ENCODE measurements around the gene HERPUD1. TPM values are rescaled to one million over a fixed set of nuclear protein-coding genes. Genes with fewer than 3 reads are reported as not detected.

Gene HERPUD1
- total RNA-seq, 1 experiment from 2014 or later = 35.3 TPM

- H3K4me3 ChIP-seq = no peak overlapping the region
- TF ChIP-seq CTCF (conservative IDR thresholded peaks at IDR 0.05) = no peak
- TF ChIP-seq EZH2 (IDR thresholded peaks at IDR 0.05; ENCODE audit: low read depth) = no peak
- H3K4me1 ChIP-seq (replicated peaks; ENCODE audit: insufficient read depth) = peaks cover 25% of the 10 kb centered on the region
- DNase-seq = no peak
- ChIA-PET CTCF (no interaction called here), POLR2A (ENCODE audit: unreplicated experiment) (no interaction called here)
- peaks cover 58% of the 10 kb centered on the region for H4K20me1 ChIP-seq (ENCODE audit: insufficient read depth)
- no peaks in the 10 kb centered on the region for H3K9me2 ChIP-seq (ENCODE audit: insufficient read depth)
- BruUV-seq (replicated peaks) = no TSS peak
- H3F3A ChIP-seq (ENCODE audit: insufficient read depth, low read depth) = peaks cover 37% of the 10 kb centered on the region
- intact Hi-C loops (cut with micrococcal nuclease; ENCODE audit: unreplicated experiment) = no loop called here
- peak overlapping the region; percentile 85 for H3K4me2 ChIP-seq
- peaks cover 49% of the 10 kb centered on the region for H3K79me2 ChIP-seq (ENCODE audit: low read depth)
- no peaks in the 10 kb centered on the region for H3K9me3 ChIP-seq (ENCODE audit: insufficient read depth, low read depth)
- H2AFZ ChIP-seq = no peak overlapping the region
- no peak overlapping the region for H3K27ac ChIP-seq
- no peaks in the 10 kb centered on the region for H3K27me3 ChIP-seq (ENCODE audit: insufficient read depth, low read depth)
- H3K36me3 ChIP-seq (ENCODE audit: low read depth) = peaks cover 64% of the 10 kb centered on the region
These were observed 3.3 kb downstream of the HERPUD1 start for GRCh38 chr16:56935201-56935600.

DNA sequence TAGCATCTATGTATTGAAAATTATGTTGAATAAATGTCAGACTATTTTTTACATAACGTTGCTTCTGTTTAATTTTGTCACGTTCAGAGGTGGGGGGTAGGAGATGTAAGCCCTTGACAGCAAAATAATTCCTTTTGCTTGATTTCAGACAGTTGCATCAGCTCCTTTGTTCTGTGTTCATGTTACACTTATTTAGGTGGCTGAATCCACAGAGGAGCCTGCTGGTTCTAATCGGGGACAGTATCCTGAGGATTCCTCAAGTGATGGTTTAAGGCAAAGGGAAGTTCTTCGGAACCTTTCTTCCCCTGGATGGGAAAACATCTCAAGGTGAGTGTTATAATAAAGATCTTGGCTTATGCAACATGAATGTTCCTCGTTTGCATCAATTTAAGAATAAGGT is 4.5 kb downstream of the HERPUD1 start:
- intact Hi-C loops (cut with micrococcal nuclease; ENCODE audit: unreplicated experiment) = no loop called here
- peaks cover 66% of the 10 kb centered on the region for H4K20me1 ChIP-seq (ENCODE audit: insufficient read depth)
- CTCF ChIA-PET = no interaction called here

DNA sequence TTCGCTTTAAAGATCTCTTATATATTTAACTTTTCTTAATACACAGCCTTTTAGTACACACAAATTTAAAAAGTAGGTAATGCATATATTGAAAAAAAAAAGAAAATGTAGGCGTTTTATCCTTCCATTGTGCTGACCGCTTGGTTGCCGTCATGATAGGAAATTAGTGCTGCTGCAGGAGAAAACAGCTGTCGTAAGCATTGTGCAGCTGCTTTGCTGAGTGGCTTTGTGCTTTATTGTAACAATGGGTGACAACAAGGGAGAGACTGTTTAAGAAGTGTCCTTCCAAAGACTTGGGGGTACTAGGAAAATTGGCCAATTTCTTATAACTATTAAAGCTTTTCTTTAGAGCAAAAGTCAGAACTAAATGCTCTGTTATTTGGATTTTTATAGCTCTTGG is 5.0 kb downstream of the HERPUD1 start:
- no peak for DNase-seq
- CTCF ChIA-PET = no interaction called here
- no peak for TF ChIP-seq CTCF (conservative IDR thresholded peaks at IDR 0.05)
- TF ChIP-seq EZH2 (IDR thresholded peaks at IDR 0.05; ENCODE audit: low read depth) = no peak
- peak overlapping the region; percentile 14; the same call in 1 of the 2 replicates for H3K27ac ChIP-seq
- peaks cover 79% of the 10 kb centered on the region for H3K36me3 ChIP-seq (ENCODE audit: low read depth)
- H3K4me3 ChIP-seq = no peak overlapping the region
- H4K20me1 ChIP-seq (ENCODE audit: insufficient read depth) = peaks cover 66% of the 10 kb centered on the region
- no peaks in the 10 kb centered on the region for H3K27me3 ChIP-seq (ENCODE audit: insufficient read depth, low read depth)
- H3K9me2 ChIP-seq (ENCODE audit: insufficient read depth) = no peaks in the 10 kb centered on the region
- H3K4me1 ChIP-seq (replicated peaks; ENCODE audit: insufficient read depth) = peaks cover 20% of the 10 kb centered on the region
- H3K79me2 ChIP-seq (ENCODE audit: low read depth) = peaks cover 49% of the 10 kb centered on the region
- H3K9me3 ChIP-seq (ENCODE audit: insufficient read depth, low read depth) = no peaks in the 10 kb centered on the region
- H3K4me2 ChIP-seq = no peak overlapping the region
- H3F3A ChIP-seq (ENCODE audit: insufficient read depth, low read depth) = peaks cover 45% of the 10 kb centered on the region
- BruUV-seq (replicated peaks) = no TSS peak
- POLR2A ChIA-PET (ENCODE audit: unreplicated experiment) = no interaction called here
- intact Hi-C loops (cut with micrococcal nuclease; ENCODE audit: unreplicated experiment) = no loop called here
- no peak overlapping the region for H2AFZ ChIP-seq

More for the DNA sequence above, 4.5 kb downstream of the HERPUD1 start:
- no TSS peak for BruUV-seq (replicated peaks)
- Histone ChIP-seq H3K27me3 (ENCODE audit: insufficient read depth, low read depth) (no peaks in the 10 kb centered on the region), H3K27ac (peak overlapping the region; percentile 14; the same call in 1 of the 2 replicates), H3K4me3 (no peak overlapping the region), H3K9me3 (ENCODE audit: insufficient read depth, low read depth) (no peaks in the 10 kb centered on the region), H3K36me3 (ENCODE audit: low read depth) (peaks cover 75% of the 10 kb centered on the region), H3K4me1 (replicated peaks; ENCODE audit: insufficient read depth) (peaks cover 21% of the 10 kb centered on the region), H3K79me2 (ENCODE audit: low read depth) (peaks cover 49% of the 10 kb centered on the region), H3K9me2 (ENCODE audit: insufficient read depth) (no peaks in the 10 kb centered on the region), H2AFZ (no peak overlapping the region), H3K4me2 (0 out of 2 replicates have a peak overlapping the region, but pooled peaks have one; percentile 31), H3F3A (ENCODE audit: insufficient read depth, low read depth) (peaks cover 40% of the 10 kb centered on the region)
- no peak for DNase-seq
- TF ChIP-seq CTCF (conservative IDR thresholded peaks at IDR 0.05) (no peak), EZH2 (IDR thresholded peaks at IDR 0.05; ENCODE audit: low read depth) (no peak)
- POLR2A ChIA-PET (ENCODE audit: unreplicated experiment) = no interaction called here
